Skeletal muscle cell (primary cell): ENCODE results near the gene TSPAN13.
A peak's percentile ranks its signal among the peaks of the same experiment; 100 is the strongest.

Experiments
- DNase-seq: peaks from one replicate; pipeline ENCODE4 v3.0.0-alpha.2; 2010; ENCODE audit warnings: low read depth
- H3K4me3 ChIP-seq: 2 replicates; pipeline ENCODE4 v1.5.1; 2011; ENCODE audit warnings: low read depth, mild to moderate bottlenecking, control low read depth, low read length, moderate library complexity

The TSPAN13 gene

GRCh38 chr7:16803881-16804673 is 50.5 kb downstream of the TSPAN13 start:
- H3K4me3 ChIP-seq = no peak overlapping the region
- no peak for DNase-seq

GRCh38 chr7:16804674-16805439 is 51.3 kb downstream of the TSPAN13 start, which contains the start of gene AGR2:
TSS of gene AGR2 (minus strand) at chr7:16804999. CDS start at chr7:16801796, 3,203 bp downstream.
- DNase-seq = no peak
- H3K4me3 ChIP-seq = no peak within 1 kb of the TSS

DNA sequence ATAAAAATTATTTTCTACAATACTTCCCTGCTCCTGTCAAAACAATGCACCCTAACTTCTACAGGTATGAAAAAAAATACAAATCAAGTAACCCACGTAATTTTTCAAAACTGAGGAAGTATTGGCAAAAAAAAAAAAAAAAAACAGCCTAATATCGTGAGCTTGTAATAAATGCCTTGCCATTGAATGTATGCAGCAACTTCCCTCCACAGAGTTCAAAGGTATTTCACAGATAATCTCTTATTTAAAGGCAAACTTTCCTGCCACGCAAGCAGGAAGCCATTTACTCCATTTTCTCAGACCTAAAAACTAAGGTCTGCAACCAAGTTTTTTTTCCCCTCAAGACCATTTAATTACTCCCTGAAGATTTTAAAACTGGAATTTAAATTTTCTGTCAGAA is 51.9 kb downstream of the TSPAN13 start:
- no peak overlapping the region for H3K4me3 ChIP-seq
- no peak for DNase-seq

DNA sequence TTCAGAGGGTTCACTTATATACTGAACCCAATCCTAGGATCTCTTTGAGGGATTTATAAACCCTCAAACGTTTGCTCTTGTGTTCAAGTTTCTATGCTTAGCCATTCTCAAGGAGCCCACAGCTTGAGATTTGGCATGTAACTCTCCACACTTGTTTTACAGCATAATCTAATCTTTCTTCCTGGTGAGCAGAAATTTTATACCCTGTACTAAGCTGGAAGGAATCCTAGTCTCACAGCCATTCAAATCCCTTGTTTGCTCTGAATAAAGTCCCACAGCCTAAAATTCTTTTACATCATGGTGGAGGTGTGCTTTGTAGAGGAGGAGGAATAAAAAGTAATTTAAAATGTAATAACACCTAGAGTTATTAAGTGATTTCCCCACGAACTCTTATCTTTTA is 56.6 kb downstream of the TSPAN13 start:
- H3K4me3 ChIP-seq = no peak overlapping the region
- no peak for DNase-seq

- H3K4me3 ChIP-seq = no peak overlapping the region
- DNase-seq = no peak
Measured at GRCh38 chr7:16810573-16810972, 57.0 kb downstream of the TSPAN13 start.

DNA sequence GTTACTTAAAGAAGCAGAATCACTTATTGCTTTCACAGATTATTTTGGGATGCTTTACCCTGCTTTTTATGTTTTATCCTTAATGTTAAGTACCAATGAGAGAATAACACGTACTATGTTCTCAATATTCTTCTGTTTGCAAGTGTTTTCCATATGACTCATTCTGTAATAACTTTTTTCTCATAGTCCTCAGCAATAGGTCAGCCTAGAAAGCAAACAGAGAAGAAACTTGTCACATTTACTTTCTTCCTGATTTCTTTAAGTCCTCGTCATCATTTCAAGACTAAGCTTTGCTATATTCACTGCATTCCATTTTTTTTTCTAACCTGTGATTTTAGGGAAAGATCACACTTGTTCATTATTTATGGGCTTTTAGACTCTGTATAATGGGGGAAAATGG is 58.0 kb downstream of the TSPAN13 start:
- DNase-seq = peak; percentile 45

GRCh38 chr7:16812542-16813231 is 59.1 kb downstream of the TSPAN13 start:
- no peak for DNase-seq
- no peak overlapping the region for H3K4me3 ChIP-seq

More for the DNA sequence above, 58.0 kb downstream of the TSPAN13 start:
- H3K4me3 ChIP-seq = no peak overlapping the region

DNA sequence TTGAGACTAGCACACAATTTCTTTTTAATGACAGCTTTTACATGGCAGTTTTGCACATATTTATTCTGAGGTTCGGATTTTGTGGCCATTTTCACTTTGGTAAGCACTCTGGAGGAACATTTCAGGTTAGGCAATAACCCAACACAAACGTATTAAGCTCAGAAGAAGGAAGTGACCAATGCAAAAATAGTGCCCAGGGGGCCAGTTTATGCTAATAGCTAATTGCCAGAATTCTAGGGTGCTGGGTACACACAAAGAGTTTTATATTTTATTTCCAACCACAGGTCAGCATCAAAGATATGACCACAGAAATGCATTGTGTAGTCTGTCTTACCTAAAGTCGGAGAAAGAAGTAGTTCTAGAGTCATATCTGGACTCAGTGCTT is 59.7 kb downstream of the TSPAN13 start:
- H3K4me3 ChIP-seq = no peak overlapping the region
- no peak for DNase-seq

- no peak overlapping the region for H3K4me3 ChIP-seq
- DNase-seq = no peak
Measured at GRCh38 chr7:16815001-16815400, 61.4 kb downstream of the TSPAN13 start.

GRCh38 chr7:16816824-16817223 is 63.3 kb downstream of the TSPAN13 start:
- H3K4me3 ChIP-seq = no peak overlapping the region
- DNase-seq = no peak

DNA sequence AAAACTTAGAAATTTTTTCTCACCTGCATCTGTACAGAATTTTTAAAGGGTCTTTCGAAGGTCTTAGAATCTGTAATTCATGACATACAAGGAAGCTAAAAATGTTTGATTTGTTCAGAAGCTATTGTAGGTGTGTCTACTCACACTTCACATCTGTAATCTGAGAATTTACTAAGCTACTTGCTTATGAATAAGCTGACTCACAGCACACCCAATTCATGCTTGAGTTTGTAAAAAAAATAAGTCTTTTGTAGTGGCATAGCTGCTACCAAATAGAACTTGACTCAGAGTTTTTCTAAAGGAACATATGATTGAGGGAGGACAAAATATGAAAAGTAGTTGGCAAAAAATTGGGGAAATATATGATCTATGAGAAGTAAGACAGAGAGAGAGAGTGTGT is 64.0 kb downstream of the TSPAN13 start:
- peak; percentile 45 for DNase-seq
- no peak overlapping the region for H3K4me3 ChIP-seq

- H3K4me3 ChIP-seq = no peak overlapping the region
- no peak for DNase-seq
Measured at GRCh38 chr7:16818732-16819131, 65.2 kb downstream of the TSPAN13 start.

GRCh38 chr7:16822029-16822428 is 68.5 kb downstream of the TSPAN13 start:
- DNase-seq = no peak
- H3K4me3 ChIP-seq = no peak overlapping the region

DNA sequence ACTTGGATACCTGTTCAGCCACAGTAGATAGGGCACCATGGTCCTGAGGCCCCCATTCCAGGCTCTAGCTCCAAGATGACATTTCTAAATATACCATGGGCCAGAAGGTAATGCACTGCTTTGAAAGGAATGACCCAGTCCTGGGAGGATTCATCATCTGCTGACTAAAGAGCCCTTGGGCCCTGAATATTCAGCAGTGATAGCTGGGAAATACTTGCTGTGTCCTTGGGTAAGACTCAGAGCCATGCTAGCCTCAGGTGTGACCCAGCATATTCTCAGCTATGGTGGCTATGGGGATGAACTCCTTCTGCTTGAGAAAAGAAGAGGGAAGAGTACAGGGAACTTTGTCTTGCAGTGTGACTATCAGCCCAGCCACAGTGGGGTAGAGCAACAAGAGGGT is 72.5 kb downstream of the TSPAN13 start:
- H3K4me3 ChIP-seq = no peak overlapping the region
- no peak for DNase-seq

DNA sequence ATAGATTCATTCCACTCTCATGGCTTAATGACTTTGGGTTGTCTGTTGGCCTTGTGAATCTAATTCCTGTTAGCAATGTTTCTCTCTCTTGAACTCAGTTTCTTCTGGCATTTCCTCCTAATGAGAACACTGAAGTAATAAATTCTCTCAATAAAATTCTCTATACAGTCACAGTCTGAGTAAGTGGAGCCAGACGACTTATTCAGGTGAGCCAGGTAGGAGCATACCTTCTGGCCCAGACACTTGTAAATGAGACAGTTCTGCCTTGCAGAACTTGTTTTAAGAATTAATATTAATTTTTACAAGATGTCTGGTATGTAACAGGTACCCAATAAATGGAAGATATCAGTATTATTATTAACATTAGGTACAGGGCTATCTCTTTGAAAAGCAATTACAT is 79.8 kb downstream of the TSPAN13 start:
- no peak for DNase-seq
- H3K4me3 ChIP-seq = no peak overlapping the region
